Epithelial cell of esophagus (primary cell): ENCODE data around the gene RABGGTB.
"Not testable (repeated sequence)": the region's sequence is repeated elsewhere in the genome, so short reads cannot be mapped to it uniquely, and the experiment has no call there.

Experiments used
- DNase-seq: peaks from one replicate; pipeline ENCODE4 v3.0.0; 2010; ENCODE audit warnings: low read depth
- H3K4me3 ChIP-seq: 2 replicates; pipeline ENCODE4 v1.5.1; 2011; ENCODE audit warnings: mild to moderate bottlenecking, low read length, control low read depth
- CTCF ChIP-seq: IDR thresholded peaks from 2 replicates; pipeline ENCODE4 v1.5.1; 2011; ENCODE audit warnings: low read depth, mild to moderate bottlenecking, low read length, control low read depth, inconsistent platforms; ENCODE audit not compliant: insufficient read depth; ENCODE audit errors: missing control alignments

RABGGTB gene

GRCh38 chr1:75796376-75797272 is 10.6 kb downstream of the RABGGTB start, which contains the start of gene MSH4:
Gene MSH4 (plus strand): TSS chr1:75796882. CDS start chr1:75796986, 104 bp downstream.
- TF ChIP-seq CTCF: no peak
- H3K4me3 ChIP-seq: no peak within 1 kb of the TSS
- no peak for DNase-seq

GRCh38 chr1:75797273-75797588 is 11.2 kb downstream of the RABGGTB start:
- no peak for TF ChIP-seq CTCF
- H3K4me3 ChIP-seq: no peak overlapping the region
- no peak for DNase-seq

GRCh38 chr1:75797606-75798216 is 11.7 kb downstream of the RABGGTB start:
- DNase-seq: no peak
- no peak overlapping the region for H3K4me3 ChIP-seq
- no peak for TF ChIP-seq CTCF

- H3K4me3 ChIP-seq, DNase-seq: not testable (repeated sequence)
These were observed 15.4 kb downstream of the RABGGTB start for GRCh38 chr1:75801480-75801879.

- no peak for DNase-seq
- TF ChIP-seq CTCF: no peak
- no peak overlapping the region for H3K4me3 ChIP-seq
These were observed 22.9 kb downstream of the RABGGTB start for GRCh38 chr1:75808921-75809320.

GRCh38 chr1:75810113-75810512 is 24.1 kb downstream of the RABGGTB start:
- DNase-seq, H3K4me3 ChIP-seq: not testable (repeated sequence)

GRCh38 chr1:75811211-75811981 is 25.3 kb downstream of the RABGGTB start:
- no peak for TF ChIP-seq CTCF
- DNase-seq: peak; percentile 48
- no peak overlapping the region for H3K4me3 ChIP-seq
